ENCODE data around the gene TBKBP1.

TBKBP1 gene

DNA sequence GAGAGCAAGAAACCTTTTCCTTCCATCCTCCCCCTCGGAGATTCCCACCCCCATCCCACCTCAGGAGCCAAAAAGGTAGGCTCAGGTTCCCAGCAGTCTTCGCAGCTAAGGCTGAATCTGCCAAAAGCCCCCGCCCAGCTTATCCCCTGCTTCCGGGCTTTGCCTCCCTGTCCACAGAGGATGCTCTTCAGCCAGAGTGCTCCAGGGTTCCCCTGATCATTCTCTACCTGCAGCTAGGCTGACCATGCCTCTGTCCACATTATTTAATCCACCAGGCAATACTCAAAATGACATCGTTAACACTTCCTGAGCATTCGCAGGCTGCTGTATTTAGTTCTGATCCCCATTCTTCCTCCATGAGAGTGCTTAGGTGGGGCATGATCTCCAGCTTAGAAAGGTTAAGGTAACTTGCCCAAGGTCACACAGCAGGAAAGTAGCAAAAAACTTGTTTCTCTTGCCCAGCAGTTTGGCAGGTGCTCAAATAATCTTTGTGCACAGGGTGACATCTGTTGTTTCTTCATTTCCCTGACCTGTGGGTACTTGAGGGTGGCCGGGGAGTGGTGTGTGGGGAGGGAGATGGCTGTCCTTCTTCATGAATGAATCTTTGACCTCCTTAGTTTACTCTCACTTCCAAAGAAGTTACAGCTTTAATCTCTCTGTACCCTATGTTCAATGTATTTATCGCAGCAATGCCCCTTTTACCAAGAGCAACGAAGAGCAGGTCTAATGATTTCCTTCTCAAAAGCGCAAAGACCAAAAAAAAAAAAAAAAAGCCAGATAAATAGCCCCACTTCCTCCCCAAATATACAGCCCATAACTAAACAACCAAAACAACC is 848 bp upstream of the TBKBP1 start:
- in situ Hi-C loops (cut with MboI; ENCODE audit: low pct_unique_long_range_greater_than_20kb, low sequenced_read_pairs, unreplicated experiment), result no loop called here
- DNase-seq (ENCODE audit: low spot score), result peak; percentile 39
- TF ChIP-seq, protein P1, sequence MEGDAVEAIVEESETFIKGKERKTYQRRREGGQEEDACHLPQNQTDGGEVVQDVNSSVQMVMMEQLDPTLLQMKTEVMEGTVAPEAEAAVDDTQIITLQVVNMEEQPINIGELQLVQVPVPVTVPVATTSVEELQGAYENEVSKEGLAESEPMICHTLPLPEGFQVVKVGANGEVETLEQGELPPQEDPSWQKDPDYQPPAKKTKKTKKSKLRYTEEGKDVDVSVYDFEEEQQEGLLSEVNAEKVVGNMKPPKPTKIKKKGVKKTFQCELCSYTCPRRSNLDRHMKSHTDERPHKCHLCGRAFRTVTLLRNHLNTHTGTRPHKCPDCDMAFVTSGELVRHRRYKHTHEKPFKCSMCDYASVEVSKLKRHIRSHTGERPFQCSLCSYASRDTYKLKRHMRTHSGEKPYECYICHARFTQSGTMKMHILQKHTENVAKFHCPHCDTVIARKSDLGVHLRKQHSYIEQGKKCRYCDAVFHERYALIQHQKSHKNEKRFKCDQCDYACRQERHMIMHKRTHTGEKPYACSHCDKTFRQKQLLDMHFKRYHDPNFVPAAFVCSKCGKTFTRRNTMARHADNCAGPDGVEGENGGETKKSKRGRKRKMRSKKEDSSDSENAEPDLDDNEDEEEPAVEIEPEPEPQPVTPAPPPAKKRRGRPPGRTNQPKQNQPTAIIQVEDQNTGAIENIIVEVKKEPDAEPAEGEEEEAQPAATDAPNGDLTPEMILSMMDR (IDR thresholded peaks at IDR 0.05; ENCODE audit: extremely low read depth, insufficient read depth, missing control alignments), result no peak

GRCh38 chr17:47694581-47695428 is 844 bp downstream of the TBKBP1 start:
- in situ Hi-C loops (cut with MboI; ENCODE audit: low pct_unique_long_range_greater_than_20kb, low sequenced_read_pairs, unreplicated experiment), result no loop called here
- TF ChIP-seq, protein P1 (IDR thresholded peaks at IDR 0.05; ENCODE audit: extremely low read depth, insufficient read depth, missing control alignments), result no peak
- DNase-seq (ENCODE audit: low spot score), result peak; percentile 53

DNA sequence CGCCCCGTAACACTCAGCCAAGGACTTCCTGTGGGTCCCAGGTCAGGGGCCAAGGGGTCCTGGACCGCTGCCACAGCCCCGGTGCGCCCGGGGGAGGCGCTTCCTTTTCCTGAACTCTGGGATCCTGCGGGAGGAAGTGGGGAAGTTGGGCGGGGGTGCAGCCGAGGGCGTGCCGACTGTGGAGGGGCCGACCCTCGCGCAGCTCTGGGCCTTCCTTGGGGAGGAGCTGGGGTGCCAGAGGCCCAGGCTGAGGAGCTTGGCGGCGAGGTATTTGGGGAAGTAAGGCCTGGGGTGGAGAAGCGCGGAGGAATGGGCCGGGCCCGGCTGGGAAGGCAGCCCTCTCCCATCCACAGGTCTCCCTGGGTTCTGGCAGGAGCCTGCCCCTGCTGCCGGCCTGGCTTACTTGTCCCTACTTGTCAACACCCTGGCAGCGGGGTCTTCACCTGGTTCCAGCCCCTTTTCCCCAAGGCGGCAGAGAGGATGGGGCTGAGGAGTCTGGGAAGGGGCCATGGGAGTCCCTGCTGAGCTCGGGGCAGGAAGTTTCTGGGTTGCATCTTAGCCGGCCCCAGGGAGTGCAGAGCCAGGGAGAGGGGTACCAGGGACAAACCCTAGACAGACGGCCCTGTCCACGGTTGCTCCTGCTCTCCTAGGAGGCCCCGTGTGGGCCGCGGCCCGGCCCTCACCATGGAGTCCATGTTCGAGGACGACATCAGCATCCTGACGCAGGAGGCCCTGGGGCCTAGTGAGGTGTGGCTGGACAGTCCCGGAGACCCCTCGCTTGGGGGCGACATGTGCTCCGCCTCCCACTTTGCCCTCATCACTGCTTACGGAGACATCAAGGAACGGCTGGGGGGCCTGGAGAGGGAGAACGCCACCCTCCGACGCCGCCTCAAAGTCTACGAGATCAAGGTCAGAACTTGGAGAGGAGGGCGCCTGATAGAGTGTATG is 1.7 kb downstream of the TBKBP1 start:
- in situ Hi-C loops (cut with MboI; ENCODE audit: low pct_unique_long_range_greater_than_20kb, low sequenced_read_pairs, unreplicated experiment), result no loop called here
- DNase-seq (ENCODE audit: low spot score), result peak; percentile 24
- TF ChIP-seq, protein P1 (IDR thresholded peaks at IDR 0.05; ENCODE audit: extremely low read depth, insufficient read depth, missing control alignments), result no peak

- in situ Hi-C loops (cut with MboI; ENCODE audit: low pct_unique_long_range_greater_than_20kb, low sequenced_read_pairs, unreplicated experiment), result no loop called here
Measured at GRCh38 chr17:47696717-47697642, 3.0 kb downstream of the TBKBP1 start.

DNA sequence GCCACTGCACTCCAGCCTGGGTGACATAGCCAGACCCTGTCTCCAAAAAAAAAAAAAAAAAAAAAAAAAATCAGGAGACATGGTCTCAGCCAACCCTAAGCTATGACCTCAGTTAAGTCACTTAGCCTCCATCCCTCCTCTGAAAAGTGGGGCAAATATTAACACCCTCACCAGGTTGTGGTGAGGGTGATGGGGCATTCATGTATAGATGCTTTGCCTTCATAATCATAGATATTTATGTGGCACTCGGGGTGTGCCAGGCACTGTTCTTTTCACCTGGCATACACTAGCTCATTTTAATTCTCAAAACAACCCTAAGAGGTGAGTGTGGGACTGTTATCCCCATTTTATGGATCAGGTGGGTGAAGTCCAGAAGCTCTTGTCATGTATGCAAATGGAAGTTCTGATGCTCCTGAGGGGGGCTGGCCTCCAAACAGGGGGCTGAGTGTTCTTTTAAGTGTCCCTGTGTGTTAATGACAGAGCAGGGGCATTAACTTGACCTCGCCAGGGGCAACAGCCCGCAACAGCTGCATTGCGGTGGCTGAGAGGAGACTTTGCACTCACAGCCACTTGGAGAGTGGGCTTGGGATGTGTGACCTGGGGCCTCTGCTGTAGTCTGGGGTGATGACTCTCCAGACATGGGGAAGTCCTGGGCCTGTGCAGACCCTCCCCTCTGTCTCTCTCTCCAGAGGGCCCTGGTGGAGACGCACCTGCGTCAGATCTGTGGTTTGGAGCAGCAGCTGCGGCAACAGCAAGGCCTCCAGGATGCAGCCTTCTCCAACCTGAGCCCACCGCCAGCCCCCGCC is 4.1 kb downstream of the TBKBP1 start:
- TF ChIP-seq, protein P1 (IDR thresholded peaks at IDR 0.05; ENCODE audit: extremely low read depth, insufficient read depth, missing control alignments), result no peak
- DNase-seq (ENCODE audit: low spot score), result no peak
- in situ Hi-C loops (cut with MboI; ENCODE audit: low pct_unique_long_range_greater_than_20kb, low sequenced_read_pairs, unreplicated experiment), result no loop called here

More at GRCh38 chr17:47696717-47697642, 3.0 kb downstream of the TBKBP1 start:
- no peak for DNase-seq (ENCODE audit: low spot score)
- TF ChIP-seq, protein P1 (IDR thresholded peaks at IDR 0.05; ENCODE audit: extremely low read depth, insufficient read depth, missing control alignments), result no peak

All from GM13977 (cell line).